K562 (cell line): ENCODE data around the gene CMTM1. TPM values are rescaled to one million over a fixed set of nuclear protein-coding genes. Genes with fewer than 3 reads are reported as not detected.

ENCODE experiments used
- ATAC-seq: fragments of 200-7000 bp; cut with Tn5 transposase; 3 replicates; pipeline ENCODE4 v1.9.1; 2020; ENCODE audit warnings: moderate library complexity
- BruUV-seq: library from RNA; stranded (reverse); fragments of 400-500 nt; replicated peaks from 2 replicates; lab custom pipeline; 2021; lab: Mats Ljungman, UMichigan
- CTCF ChIA-PET: fragments of 300-600 bp; formaldehyde crosslinking; extraction: SDS; loops from one replicate; lab custom pipeline; 2021; ENCODE audit warnings: low intra/inter-chr PET ratio; lab: Yijun Ruan, JAX
- POLR2A ChIA-PET: fragments of 300-600, 350-650 bp; sonication (Branson Sonifier 250); formaldehyde crosslinking; extraction: SDS; loops from one replicate; lab custom pipeline; 2021; ENCODE audit warnings: antibody characterized with exemption, inconsistent platforms; lab: Yijun Ruan, JAX
- DNase-seq, 4 experiments: peaks; one replicate each; pipeline versions ENCODE4 v3.0.0 to v3.0.0-alpha.2; 2011 to 2018; ENCODE audit warnings: low spot score in 3 of 4, mixed read lengths in 3 of 4; ENCODE audit errors: extremely low read depth in 1 of 4
- FAIRE-seq: peaks from 2 replicates; lab custom pipeline; 2011; peaks lifted over from hg19 to GRCh38; lab: Jason Lieb, UNC
- H2AFZ ChIP-seq: 2 replicates; pipeline ENCODE4 v1.6.0; 2011; ENCODE audit warnings: low read depth, low read length, control low read depth, inconsistent platforms
- H3K27ac ChIP-seq: fragments of 200-600 bp; 3 replicates; pipeline ENCODE4 v1.8.0; 2011; ENCODE audit warnings: low read depth, mild to moderate bottlenecking, control low read depth, inconsistent platforms, low read length, moderate library complexity, mixed read lengths; ENCODE audit errors: extremely low read depth
- H3K27me3 ChIP-seq, 2 experiments: fragments of 300-600 bp in 1 of 2; 2 replicates in 1 of 2; 3 replicates in 1 of 2; pipeline versions ENCODE4 v1.6.0 to v1.8.0; 2011; ENCODE audit warnings: inconsistent platforms in 2 of 2, low read length in 2 of 2, mild to moderate bottlenecking in 1 of 2, mixed read lengths in 1 of 2, moderate library complexity in 1 of 2; ENCODE audit not compliant: control insufficient read depth in 2 of 2, insufficient read depth in 2 of 2
- H3K36me3 ChIP-seq: fragments of 300-600 bp; 3 replicates; pipeline ENCODE4 v1.8.0; 2011; ENCODE audit warnings: mild to moderate bottlenecking, low read length, inconsistent platforms; ENCODE audit not compliant: control insufficient read depth, insufficient read depth
- H3K4me1 ChIP-seq, 2 experiments: fragments of 200-600 bp in 1 of 2; replicated peaks in 1 of 2; 2 replicates in 1 of 2; 3 replicates in 1 of 2; pipeline versions ENCODE4 v1.5.1 to v1.8.0; 2011; ENCODE audit warnings: inconsistent platforms in 2 of 2, low read length in 2 of 2, mild to moderate bottlenecking in 1 of 2, mixed read lengths in 1 of 2, moderate library complexity in 1 of 2; ENCODE audit not compliant: control insufficient read depth in 2 of 2, insufficient read depth in 2 of 2
- H3K4me2 ChIP-seq: 2 replicates; pipeline ENCODE4 v1.6.1; 2011; ENCODE audit warnings: low read length, control low read depth, inconsistent platforms, mixed read lengths; ENCODE audit not compliant: insufficient read depth
- H3K4me3 ChIP-seq: fragments of 200-600 bp; sonication (generic), shearing (Covaris generic); 2 replicates; pipeline ENCODE4 v1.5.1; 2016; ENCODE audit warnings: control low read depth, inconsistent platforms
- H3K79me2 ChIP-seq: fragments of 200-600 bp; 3 replicates; pipeline ENCODE4 v1.8.0; 2011; ENCODE audit warnings: low read length, inconsistent platforms; ENCODE audit not compliant: control insufficient read depth, insufficient read depth
- H3K9ac ChIP-seq, 2 experiments: 2 replicates each; pipeline versions ENCODE4 v1.6.0 to v1.6.1; 2011; ENCODE audit warnings: low read depth in 2 of 2, low read length in 2 of 2, control low read depth in 1 of 2, inconsistent platforms in 1 of 2, mild to moderate bottlenecking in 1 of 2, mixed read lengths in 1 of 2; ENCODE audit not compliant: insufficient read depth in 1 of 2
- H3K9me1 ChIP-seq: one replicate; pipeline ENCODE4 v1.6.0; 2011; ENCODE audit warnings: inconsistent platforms, mild to moderate bottlenecking, low read length, moderate library complexity; ENCODE audit not compliant: control insufficient read depth, insufficient read depth
- H3K9me3 ChIP-seq: replicated peaks from 2 replicates; pipeline ENCODE4 v1.5.1; 2011; ENCODE audit warnings: low read depth, low read length, inconsistent platforms; ENCODE audit not compliant: control insufficient read depth, insufficient read depth
- H4K20me1 ChIP-seq: replicated peaks from 2 replicates; pipeline ENCODE4 v1.6.1; 2011; ENCODE audit warnings: low read length, inconsistent platforms, mixed read lengths; ENCODE audit not compliant: control insufficient read depth, insufficient read depth
- CBFA2T2 ChIP-seq: fragments of 450-650 bp; conservative IDR thresholded peaks from 2 replicates; pipeline ENCODE4 v1.6.1; 2017; ENCODE audit warnings: mild to moderate bottlenecking
- DMBX1 ChIP-seq: fragments of 250-450 bp; sonication (Bioruptor Pico); IDR thresholded peaks from 2 replicates; pipeline ENCODE4 v1.8.0; 2022; ENCODE audit warnings: inconsistent platforms, mild to moderate bottlenecking, moderate library complexity, borderline replicate concordance
- ELF2 ChIP-seq: fragments of 250-450 bp; sonication (Bioruptor Pico); IDR thresholded peaks from 2 replicates; pipeline ENCODE4 v1.5.0; 2021; ENCODE audit warnings: mild to moderate bottlenecking
- GTF2E2 ChIP-seq: fragments of 200-800 bp; sonication (Bioruptor generic); IDR thresholded peaks from 2 replicates; pipeline ENCODE4 v1.6.1; 2016; ENCODE audit warnings: missing genetic modification characterization, missing compliant biosample characterization
- HDAC3 ChIP-seq: fragments of 450-650 bp; IDR thresholded peaks from 2 replicates; pipeline ENCODE4 v1.6.1; 2018; ENCODE audit warnings: borderline replicate concordance, mild to moderate bottlenecking, moderate library complexity; ENCODE audit not compliant: partially characterized antibody
- HMBOX1 ChIP-seq: sonication (generic); IDR thresholded peaks from 2 replicates; pipeline ENCODE4 v1.6.1; 2016
- JUN ChIP-seq, 2 experiments: sonication (generic) in 1 of 2; formaldehyde crosslinking in 1 of 2; IDR thresholded peaks; 2 replicates each; pipeline versions ENCODE4 v1.6.1 to v1.8.0; 2012 to 2022; ENCODE audit warnings: borderline replicate concordance in 2 of 2, mild to moderate bottlenecking in 2 of 2, improper control_type of control experiment in 1 of 2, low read depth in 1 of 2, low read length in 1 of 2, missing genetic modification reagents in 1 of 2
- MYC ChIP-seq, 2 experiments: fragments of 250-450 bp in 1 of 2; sonication (Bioruptor Pico) in 1 of 2; IDR thresholded peaks; 2 replicates each; pipeline versions ENCODE4 v1.5.1 to v1.6.1; 2012 to 2021; ENCODE audit warnings: low read depth in 2 of 2, borderline replicate concordance in 1 of 2, improper control_type of control experiment in 1 of 2, low read length in 1 of 2, mild to moderate bottlenecking in 1 of 2, moderate library complexity in 1 of 2
- POLR2AphosphoS2 ChIP-seq: IDR thresholded peaks from 2 replicates; pipeline ENCODE4 v1.6.1; 2012; ENCODE audit warnings: low read length, improper control_type of control experiment
- SPI1 ChIP-seq: IDR thresholded peaks from 2 replicates; pipeline ENCODE4 v1.6.1; 2011; ENCODE audit warnings: low read depth, low read length, control low read depth, borderline replicate concordance
- SRSF3 ChIP-seq: fragments of 200-400 bp; formaldehyde crosslinking; IDR thresholded peaks from 2 replicates; pipeline ENCODE4 v1.6.1; 2016; ENCODE audit warnings: mild to moderate bottlenecking, low read length, moderate library complexity; ENCODE audit not compliant: insufficient read depth
- ZC3H8 ChIP-seq: fragments of 450-650 bp; IDR thresholded peaks from 2 replicates; pipeline ENCODE4 v1.6.1; 2017
- ZFP36 ChIP-seq: fragments of 150-350 bp; IDR thresholded peaks from 2 replicates; pipeline ENCODE4 v1.6.1; 2018; ENCODE audit warnings: low read length, low read depth; ENCODE audit not compliant: partially characterized antibody
- ZNF175 ChIP-seq: fragments of 200-800 bp; sonication (Bioruptor generic); IDR thresholded peaks from 2 replicates; pipeline ENCODE4 v1.6.1; 2016; ENCODE audit warnings: low read depth, mild to moderate bottlenecking, missing genetic modification characterization, missing compliant biosample characterization
- ZNF583 ChIP-seq: fragments of 250-450 bp; sonication (Bioruptor Pico); IDR thresholded peaks from 2 replicates; pipeline ENCODE4 v1.4.0; 2020
- WGBS: fragments of 100-300 bp; shearing (Covaris generic); methylation state at CpG from one replicate; pipeline ENCODE4 v1.1.6; 2016; ENCODE audit warnings: low coverage, mixed read lengths; ENCODE audit not compliant: insufficient coverage; ENCODE audit errors: missing lambda C conversion rate; 5-methylcytosine and 5-hydroxymethylcytosine counted together
- in situ Hi-C: fragments of 300-500 bp; cut with MboI; formaldehyde crosslinking; loops from 4 replicates; pipeline ENCODE4 v1.15.0; 2018; ENCODE audit warnings: inconsistent platforms, mixed read lengths
- intact Hi-C: fragments of 100-400 bp; cut with micrococcal nuclease; formaldehyde crosslinking; loops from 2 replicates; pipeline ENCODE4 v1.14.2; 2022
- polyA plus RNA-seq, 8 experiments: library from polyadenylated mRNA; depleted of rRNA in 4 of 8; stranded (reverse) in 5 of 8; unstranded in 3 of 8; fragments of >200 nt; fragmentation: Nextera tagmentation in 2 of 8; fragmentation: Illumina TruSeq in 1 of 8; extraction: Ambion mirVana in 2 of 8; extraction: Trizol in 1 of 8; gene quantifications; 2 replicates each; pipeline versions ENCODE4 v1.2.1 to v1.2.3, GENCODE V29; 2011 to 2014; ENCODE audit warnings: inconsistent platforms in 1 of 8, missing spikeins in 1 of 8
- total RNA-seq, 7 experiments: library from RNA; depleted of rRNA in 6 of 7; stranded (reverse); fragments of >200 nt in 6 of 7; fragmentation: Illumina TruSeq in 2 of 7; extraction: Trizol in 2 of 7; gene quantifications; 2 replicates each; pipeline versions ENCODE4 v1.2.1 to v1.2.3, GENCODE V29; 2011 to 2021; ENCODE audit warnings: low replicate concordance in 1 of 7
- TF ChIP-seq, protein P1 (sequence below): fragments of 250-450 bp; sonication (Bioruptor Pico); IDR thresholded peaks from 2 replicates; pipeline ENCODE4 v1.6.1; 2021; ENCODE audit warnings: mild to moderate bottlenecking
- TF ChIP-seq, protein P2 (sequence below): fragments of 200-800 bp; sonication (Bioruptor generic); IDR thresholded peaks from 2 replicates; pipeline ENCODE4 v1.6.1; 2017; ENCODE audit warnings: missing genetic modification characterization, missing compliant biosample characterization

The CMTM1 gene
- total and polyA plus RNA-seq, 9 of the 15 experiments (the other 6 are each of a cell fraction or from before 2014, with no cell fraction given): 0.25 to 2.6 (median 1.1) TPM; not detected in 2

- TF ChIP-seq ZNF175 (0 out of 2 replicates have a peak, but pooled peaks have one; percentile 35), JUN (IDR thresholded peaks at IDR 0.05; ENCODE audit: borderline replicate concordance, low read depth, low read length) (no peak), JUN (CRISPR knock-in tag; IDR thresholded peaks at IDR 0.05; ENCODE audit: borderline replicate concordance) (no peak), HDAC3 (no peak), ZC3H8 (no peak), DMBX1 (CRISPR knock-in tag) (peak; percentile 37; the same call in 1 of the 2 replicates)
- TF ChIP-seq, protein P1, sequence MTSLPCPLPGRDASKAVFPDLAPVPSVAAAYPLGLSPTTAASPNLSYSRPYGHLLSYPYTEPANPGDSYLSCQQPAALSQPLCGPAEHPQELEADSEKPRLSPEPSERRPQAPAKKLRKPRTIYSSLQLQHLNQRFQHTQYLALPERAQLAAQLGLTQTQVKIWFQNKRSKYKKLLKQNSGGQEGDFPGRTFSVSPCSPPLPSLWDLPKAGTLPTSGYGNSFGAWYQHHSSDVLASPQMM (CRISPR knock-in tag): no peak
These were observed 42.3 kb upstream of the CMTM1 start (continued) for GRCh38 chr16:66523861-66524354.

- DNase-seq: peak; percentile 46 to 70 (median 50)
- intact Hi-C loops: no loop called here
- ATAC-seq: peak; percentile 82
- in situ Hi-C loops: no loop called here
- no peak overlapping the region for H3K4me2 ChIP-seq
- H3K79me2 ChIP-seq: no peaks in the 10 kb centered on the region
- no peak overlapping the region for H3K4me3 ChIP-seq
- H2AFZ ChIP-seq: no peak overlapping the region
- no TSS peak for BruUV-seq
- no peaks in the 10 kb centered on the region for H3K9me1 ChIP-seq
- 0 out of 2 replicates have a peak, but pooled peaks cover 3% of the 10 kb centered on the region for H4K20me1 ChIP-seq
- POLR2A ChIA-PET: interaction anchor here (1.2 kb wide), 1 partner anchor 15 kb away, joined by 5 read pairs; no protein-coding TSS in a partner anchor
- no peaks in the 10 kb centered on the region for H3K9me3 ChIP-seq
- CTCF ChIA-PET: no interaction called here
- peaks cover 15 to 39% of the 10 kb centered on the region in 2 experiments; a peak in 4 of 5 replicates for H3K4me1 ChIP-seq
- H3K27me3 ChIP-seq: no peaks in the 10 kb centered on the region
- WGBS: 34% methylated on average over 6 of the region's 6 CpGs
- 0 out of 3 replicates have a peak overlapping the region, but pooled peaks have one; percentile 7 for H3K27ac ChIP-seq
- peak overlapping the region in 1 of 2 experiments; percentile 24; a peak in 1 of 4 replicates for H3K9ac ChIP-seq
- H3K36me3 ChIP-seq: peaks cover 4% of the 10 kb centered on the region; the same call in 1 of the 3 replicates
- FAIRE-seq: peak; percentile 84
- TF ChIP-seq SRSF3: no peak
- no peak for TF ChIP-seq GTF2E2 (tag)
- peak; percentile 43; the same call in 1 of the 2 replicates for TF ChIP-seq HMBOX1
- 0 out of 2 replicates have a peak, but pooled peaks have one; percentile 22 for TF ChIP-seq ELF2 (CRISPR knock-in tag)
- no peak for TF ChIP-seq POLR2AphosphoS2
- peak; percentile 72 for TF ChIP-seq CBFA2T2
- TF ChIP-seq HDAC3: peak; percentile 27
- TF ChIP-seq, protein P2, sequence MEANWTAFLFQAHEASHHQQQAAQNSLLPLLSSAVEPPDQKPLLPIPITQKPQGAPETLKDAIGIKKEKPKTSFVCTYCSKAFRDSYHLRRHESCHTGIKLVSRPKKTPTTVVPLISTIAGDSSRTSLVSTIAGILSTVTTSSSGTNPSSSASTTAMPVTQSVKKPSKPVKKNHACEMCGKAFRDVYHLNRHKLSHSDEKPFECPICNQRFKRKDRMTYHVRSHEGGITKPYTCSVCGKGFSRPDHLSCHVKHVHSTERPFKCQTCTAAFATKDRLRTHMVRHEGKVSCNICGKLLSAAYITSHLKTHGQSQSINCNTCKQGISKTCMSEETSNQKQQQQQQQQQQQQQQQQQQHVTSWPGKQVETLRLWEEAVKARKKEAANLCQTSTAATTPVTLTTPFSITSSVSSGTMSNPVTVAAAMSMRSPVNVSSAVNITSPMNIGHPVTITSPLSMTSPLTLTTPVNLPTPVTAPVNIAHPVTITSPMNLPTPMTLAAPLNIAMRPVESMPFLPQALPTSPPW (CRISPR knock-in tag): peak; percentile 70
- TF ChIP-seq SPI1: peak; percentile 100
- peak; percentile 41; the same call in 1 of the 2 replicates for TF ChIP-seq MYC (IDR thresholded peaks at IDR 0.05; ENCODE audit: low read depth, low read length)
- no peak for TF ChIP-seq MYC (CRISPR knock-in tag; IDR thresholded peaks at IDR 0.05; ENCODE audit: borderline replicate concordance, low read depth)
- no peak for TF ChIP-seq ZFP36
- TF ChIP-seq ZNF583 (CRISPR knock-in tag): peak; percentile 30; the same call in 1 of the 2 replicates
These were observed 41.6 kb upstream of the CMTM1 start for GRCh38 chr16:66524601-66525164.
